NCI-H69 (cell line): ENCODE measurements around the gene HNRNPH1.
A peak's percentile ranks its signal among the peaks of the same experiment; 100 is the strongest.

Source experiments
- DNase-seq: peaks from one replicate; lab custom pipeline; 2025; lab: John Stamatoyannopoulos, UW

HNRNPH1 gene

DNA sequence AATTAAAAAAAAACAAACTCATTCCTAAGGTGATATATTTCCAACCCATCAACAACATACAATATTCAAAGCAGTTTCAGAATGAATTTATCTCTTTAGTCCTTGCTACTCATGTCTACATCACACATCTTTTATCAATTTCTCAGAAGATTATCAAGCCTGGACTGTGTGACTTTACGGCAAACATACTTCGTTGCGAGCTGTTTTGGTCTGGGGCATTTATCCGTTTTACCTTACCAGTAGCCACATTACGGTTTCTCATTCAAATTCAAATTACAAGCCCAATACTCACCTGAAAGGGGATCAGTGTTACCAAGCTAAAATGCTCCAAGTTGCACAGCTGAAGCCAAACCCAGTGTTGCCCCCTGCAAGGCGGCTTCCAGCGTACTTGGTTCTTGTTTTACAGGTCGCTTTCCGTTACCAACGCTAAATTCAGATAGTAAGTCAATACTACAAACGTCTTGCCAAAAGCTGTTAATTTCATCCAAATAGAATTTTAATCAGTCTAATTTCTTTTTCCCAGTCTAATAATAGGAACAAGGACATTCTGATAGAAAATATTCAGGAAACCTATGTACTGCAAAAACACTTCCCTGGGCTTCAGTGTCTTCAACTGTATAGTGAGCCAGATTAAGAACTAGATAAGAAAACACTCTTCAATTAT is 1.8 kb downstream of the HNRNPH1 start:
- DNase-seq = peak; percentile 23

DNA sequence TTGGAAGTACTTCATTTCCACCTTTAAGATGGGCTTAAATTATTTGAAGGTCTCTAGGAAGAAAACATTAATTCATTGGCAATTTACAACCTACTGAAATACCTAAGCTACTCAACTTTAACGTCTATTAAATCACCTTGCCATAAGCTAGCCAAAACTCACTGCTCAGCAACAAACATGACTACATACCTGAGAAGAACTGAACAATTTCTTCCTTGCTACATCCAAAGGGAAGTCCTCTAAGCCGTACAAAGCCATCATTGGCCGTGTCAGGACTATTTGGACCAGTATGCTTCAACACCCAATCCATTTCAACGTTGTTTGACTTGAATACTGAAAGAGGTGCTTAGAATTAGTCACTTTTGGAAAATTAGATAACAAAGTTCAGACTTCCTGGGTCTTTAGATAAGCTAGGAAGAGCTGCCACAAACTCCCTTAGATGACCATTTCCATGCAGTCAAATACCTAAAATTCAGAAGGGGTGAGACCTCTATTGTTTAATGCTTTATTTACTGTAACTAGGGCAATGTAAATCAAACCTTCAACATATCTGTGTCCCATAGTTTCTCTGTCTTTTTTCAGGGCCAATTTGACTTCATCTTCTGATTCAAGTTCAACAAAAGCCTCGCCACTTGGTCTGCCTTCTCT is 2.6 kb downstream of the HNRNPH1 start:
- DNase-seq = peak; percentile 11

DNA sequence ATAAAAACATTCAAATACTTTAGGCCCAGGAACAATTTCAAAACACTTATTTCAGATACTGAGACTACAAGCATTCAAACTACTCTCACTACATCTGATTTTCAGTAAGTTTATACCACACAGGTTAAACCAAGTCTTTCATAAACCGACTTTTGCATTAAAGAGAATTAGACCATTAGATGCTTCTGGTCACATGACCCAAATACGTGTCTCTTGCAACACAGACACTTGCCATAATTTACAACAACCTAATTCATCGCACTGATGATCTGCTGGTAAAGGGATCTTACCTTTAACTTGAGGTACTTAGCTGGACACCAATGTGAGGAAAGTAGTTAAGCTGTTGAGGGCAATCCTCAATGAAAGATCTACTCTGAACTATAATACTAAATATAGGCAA is 3.2 kb downstream of the HNRNPH1 start:
- peak; percentile 23 for DNase-seq

GRCh38 chr5:179619776-179620175 is 3.7 kb downstream of the HNRNPH1 start:
- DNase-seq = peak; percentile 11

DNA sequence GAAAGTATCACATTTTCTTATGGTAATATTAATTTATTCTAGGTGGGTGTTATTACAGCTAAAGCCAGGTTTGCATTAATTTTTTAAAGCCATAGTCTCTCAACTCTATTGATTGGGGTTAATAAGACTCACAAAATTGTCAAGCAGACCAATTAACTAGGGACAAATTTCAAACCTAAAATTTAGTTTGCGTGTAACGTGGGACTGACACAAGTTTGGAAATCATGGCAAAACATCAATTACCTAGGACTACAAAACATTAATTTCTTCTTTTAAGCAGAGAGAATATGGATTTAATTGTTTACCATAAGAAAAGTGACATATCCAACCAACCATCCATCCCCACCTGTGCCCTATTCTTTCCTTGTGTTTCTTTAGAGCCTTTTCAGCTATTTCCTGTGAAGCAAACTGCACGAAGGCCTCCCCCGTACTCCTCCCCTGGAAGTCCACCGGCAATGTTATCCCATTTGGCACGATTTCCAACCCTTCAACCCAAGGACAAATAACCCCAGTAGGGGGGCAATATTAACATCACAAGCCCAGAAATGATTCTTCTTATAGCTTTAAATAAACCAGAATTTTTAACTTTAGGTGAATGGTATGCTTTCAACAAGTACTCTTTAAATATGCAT is 4.4 kb downstream of the HNRNPH1 start:
- DNase-seq = peak; percentile 72

GRCh38 chr5:179617930-179618329 is 5.5 kb downstream of the HNRNPH1 start:
- no peak for DNase-seq

- no peak for DNase-seq
These were observed 7.4 kb downstream of the HNRNPH1 start for GRCh38 chr5:179616002-179616594.

DNA sequence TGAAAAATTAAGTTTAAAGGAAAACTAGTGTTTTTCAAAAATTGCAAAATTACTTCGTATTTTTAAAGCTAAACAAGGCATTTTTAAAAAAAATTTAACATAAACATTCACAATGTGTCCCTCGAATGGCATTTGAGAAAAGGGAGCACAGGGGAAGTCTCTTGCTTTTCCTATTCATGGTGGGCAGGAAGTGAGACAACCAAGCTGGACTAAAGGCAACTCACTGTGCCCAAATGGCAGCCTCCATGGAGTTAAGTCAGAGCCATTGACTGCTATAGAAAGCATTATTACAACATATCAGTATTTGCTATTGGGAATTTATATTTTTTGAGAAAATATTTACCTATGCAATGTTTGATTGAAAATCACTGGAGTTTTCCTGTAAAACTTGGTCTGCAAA is 8.3 kb downstream of the HNRNPH1 start:
- no peak for DNase-seq

GRCh38 chr5:179614745-179615144 is 8.7 kb downstream of the HNRNPH1 start:
- no peak for DNase-seq

DNA sequence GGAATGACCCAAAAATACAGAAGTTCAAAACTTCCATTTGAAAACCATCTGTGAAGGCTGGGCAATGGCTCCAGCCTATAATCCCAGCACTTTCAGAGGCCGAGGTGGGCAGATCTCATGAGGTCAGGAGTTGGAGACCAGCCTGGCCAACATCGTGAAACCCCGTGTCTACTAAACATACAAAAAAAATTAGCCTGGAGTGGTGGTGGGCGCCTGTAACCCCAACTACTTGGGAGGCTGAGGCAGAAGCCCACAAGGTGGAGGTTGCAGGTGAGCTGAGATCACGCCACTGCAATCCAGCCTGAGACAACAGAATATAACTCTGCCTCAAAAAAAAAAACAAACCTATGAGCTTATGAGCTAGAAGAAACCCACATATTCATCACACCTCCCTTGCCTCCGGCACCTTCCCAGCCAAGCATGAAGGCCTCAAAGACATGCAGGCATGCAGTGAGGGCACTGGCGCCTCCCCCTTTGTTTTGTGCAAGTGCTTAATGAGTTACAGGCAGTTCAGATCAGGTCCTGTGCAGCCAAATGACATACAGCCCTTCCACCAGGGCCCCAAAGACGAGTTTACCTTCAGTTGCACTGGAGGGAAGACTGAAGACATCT is 9.9 kb downstream of the HNRNPH1 start:
- DNase-seq = peak; percentile 23

- peak; percentile 32 for DNase-seq
These were observed 10.7 kb downstream of the HNRNPH1 start for GRCh38 chr5:179612577-179613459.

DNA sequence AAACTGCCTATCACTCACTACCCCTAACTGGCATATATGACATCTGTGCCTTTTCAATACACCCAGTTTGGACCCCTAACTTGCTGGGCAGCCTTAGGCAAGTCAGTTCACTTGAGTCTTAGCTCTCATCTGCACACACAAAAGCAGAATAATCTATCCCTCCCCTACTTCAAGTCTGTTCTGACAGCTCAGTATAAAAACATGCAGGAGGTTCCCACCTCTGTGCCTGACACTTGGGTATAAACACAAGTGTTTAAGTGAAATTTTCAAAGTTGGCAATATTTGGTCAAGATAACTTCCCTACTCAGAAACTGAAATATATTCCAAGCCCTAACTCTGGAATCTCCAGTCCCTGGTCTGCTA is 12.6 kb downstream of the HNRNPH1 start:
- peak; percentile 50 for DNase-seq

DNA sequence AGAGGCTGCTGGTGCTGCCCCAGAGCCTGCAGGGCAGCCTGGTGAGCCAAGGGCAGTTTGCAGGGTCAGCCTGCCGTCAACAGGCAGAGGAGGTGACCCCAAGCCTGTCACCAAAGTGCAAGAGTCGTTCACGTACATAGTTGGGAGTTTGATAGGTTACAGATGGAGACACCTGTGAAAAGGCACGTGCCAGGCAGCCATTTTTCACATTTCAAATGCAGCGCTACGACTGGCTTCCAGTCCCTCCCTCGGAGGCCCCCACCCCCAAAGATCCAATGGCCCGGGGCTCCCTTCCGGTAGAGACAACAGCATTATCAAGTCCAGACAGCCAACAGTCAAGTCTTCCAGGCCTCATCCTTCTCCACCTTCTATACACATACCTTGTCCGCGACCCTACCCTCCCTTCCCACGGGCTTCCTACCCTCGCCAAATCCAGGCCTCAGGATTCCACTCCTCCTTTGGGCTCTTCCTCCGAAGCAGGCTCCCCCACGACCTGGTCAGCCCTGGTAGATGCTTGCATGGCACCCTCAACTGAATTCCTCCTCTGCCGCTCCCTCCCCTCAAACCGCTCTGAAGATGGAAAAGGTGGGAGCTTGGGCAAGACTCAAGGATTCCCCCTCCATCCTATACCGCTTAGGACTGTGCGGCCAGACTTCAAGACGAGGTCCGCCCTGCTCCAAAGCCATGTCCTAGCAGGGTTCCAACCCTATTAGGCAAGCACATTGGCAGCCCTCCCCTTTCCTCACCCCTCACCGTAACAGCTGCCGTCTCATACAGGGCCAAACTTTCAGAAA is 13.2 kb downstream of the HNRNPH1 start:
- peak; percentile 50 for DNase-seq

DNA sequence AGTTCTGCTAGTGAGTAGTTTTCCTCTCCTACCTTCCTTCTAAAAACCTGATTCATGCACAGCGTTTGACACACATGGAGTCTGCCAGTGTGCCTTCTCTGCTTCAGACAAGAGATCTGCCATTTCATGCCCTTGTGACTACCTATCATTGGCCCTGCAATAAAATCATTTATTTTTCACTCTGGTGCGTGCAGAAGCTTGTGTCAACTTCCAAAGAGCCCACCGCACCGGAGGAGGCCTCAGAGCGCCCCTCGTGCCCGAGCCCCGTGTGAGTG is 13.7 kb downstream of the HNRNPH1 start:
- peak; percentile 35 for DNase-seq

GRCh38 chr5:179608131-179608581 is 15.3 kb downstream of the HNRNPH1 start:
- DNase-seq = peak; percentile 50

DNA sequence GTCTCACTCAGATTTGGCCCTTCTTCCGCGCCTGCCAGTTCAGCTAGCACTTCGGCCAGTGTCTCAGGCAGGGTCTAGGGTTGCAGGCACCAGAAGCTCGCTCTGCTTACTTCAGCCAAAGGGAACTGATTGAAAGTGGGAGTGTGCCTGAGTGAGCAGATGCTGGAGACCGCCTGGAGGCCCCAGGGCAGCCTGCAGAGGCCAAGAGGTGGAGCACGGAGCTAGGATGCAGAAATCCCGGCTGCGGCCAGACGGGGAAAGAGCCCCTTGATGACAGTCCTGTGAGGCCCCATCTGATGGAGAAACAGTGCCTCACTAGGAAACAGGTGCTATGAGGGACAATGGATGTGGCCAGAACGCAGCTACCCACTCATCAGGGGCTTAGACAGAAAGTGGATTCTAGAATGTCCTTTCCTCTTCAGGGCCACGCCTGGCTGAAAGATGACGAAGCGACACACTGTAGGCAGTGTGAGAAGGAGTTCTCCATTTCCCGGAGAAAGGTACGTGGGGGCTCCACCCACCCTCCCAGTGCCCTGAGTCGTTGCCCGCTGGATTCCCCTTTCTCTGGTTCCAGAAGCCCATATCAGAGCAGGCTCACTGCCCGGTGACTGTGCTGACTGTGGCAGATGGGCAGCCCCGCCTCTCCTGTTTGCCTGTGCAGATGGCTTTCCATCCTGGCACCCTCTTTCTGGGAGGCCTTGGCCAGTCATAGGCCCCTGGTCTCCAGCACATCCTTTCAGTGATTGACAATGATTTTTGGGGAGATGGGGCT is 16.1 kb downstream of the HNRNPH1 start:
- DNase-seq = peak; percentile 62

GRCh38 chr5:179606910-179607159 is 16.6 kb downstream of the HNRNPH1 start:
- no peak for DNase-seq

GRCh38 chr5:179606071-179606909 is 17.2 kb downstream of the HNRNPH1 start:
- no peak for DNase-seq

- peak; percentile 24 for DNase-seq
These were observed 18.2 kb downstream of the HNRNPH1 start for GRCh38 chr5:179605026-179605833.
